ENCODE measurements around the gene POMGNT1.
A peak's percentile ranks its signal among the peaks of the same experiment; 100 is the strongest.

Gene POMGNT1

GRCh38 chr1:46247436-46248121 lies 49.3 kb upstream of the POMGNT1 start, which contains the start of gene RAD54L (continued):
- TF ChIP-seq ZBTB6 (tag by site-specific recombination; IDR thresholded peaks at IDR 0.05): peak; percentile 46
- TF ChIP-seq PRDM1 (tag by site-specific recombination; IDR thresholded peaks at IDR 0.05): peak; percentile 88
- TF ChIP-seq ZBTB17 (tag by site-specific recombination; IDR thresholded peaks at IDR 0.05): peak; percentile 99
- no peak for TF ChIP-seq ZNF174 (tag by site-specific recombination; IDR thresholded peaks at IDR 0.05)
- TF ChIP-seq ZNF394 (tag by site-specific recombination; IDR thresholded peaks at IDR 0.05; ENCODE audit: borderline replicate concordance): 0 out of 2 replicates have a peak, but pooled peaks have one; percentile 38
- no peak for TF ChIP-seq ZNF354C (tag by site-specific recombination; IDR thresholded peaks at IDR 0.05; ENCODE audit: borderline replicate concordance, low read depth)
- peak; percentile 60; the same call in 1 of the 2 replicates for TF ChIP-seq ZNF580 (tag by site-specific recombination; IDR thresholded peaks at IDR 0.05)
- TF ChIP-seq ZNF513 (tag by site-specific recombination; IDR thresholded peaks at IDR 0.05): no peak
- no peak for TF ChIP-seq ZNF677 (tag by site-specific recombination; IDR thresholded peaks at IDR 0.05)
- peak; percentile 95 for TF ChIP-seq SP2 (tag by site-specific recombination; IDR thresholded peaks at IDR 0.05)
- peak; percentile 61 for TF ChIP-seq ZFHX2 (tag by site-specific recombination; conservative IDR thresholded peaks at IDR 0.05)
- peak; percentile 92 for TF ChIP-seq ZNF341 (tag by site-specific recombination; IDR thresholded peaks at IDR 0.05; ENCODE audit: low read depth)
- TF ChIP-seq GLIS2 (tag by site-specific recombination; IDR thresholded peaks at IDR 0.05): peak; percentile 84
- TF ChIP-seq ZNF501 (tag by site-specific recombination; IDR thresholded peaks at IDR 0.05): peak; percentile 10; the same call in 1 of the 2 replicates

GRCh38 chr1:46246548-46247435 lies 48.6 kb upstream of the POMGNT1 start:
- ChIA-PET CTCF (interaction anchor here (0.5 to 2.9 kb wide), 7 partner anchors 11 to 1454 kb away, joined by 3 to 23 read pairs (median 3); no protein-coding TSS in a partner anchor), POLR2A (interaction anchor here (0.6 to 1.9 kb wide), 36 partner anchors 9 to 1428 kb away, joined by 3 to 16 read pairs (median 4); partner anchors contain the start of genes GPBP1L1, LRRC41, LURAP1 and MUTYH)
- Histone ChIP-seq H3K9me3 (ENCODE audit: control insufficient read depth, insufficient read depth, low read depth, low read length) (no peaks in the 10 kb centered on the region), H3K4me1 (ENCODE audit: control insufficient read depth, insufficient read depth, low read length) (peaks cover 4% of the 10 kb centered on the region; the same call in 1 of the 2 replicates), H3K36me3 (ENCODE audit: control insufficient read depth in 2 of 2, insufficient read depth in 1 of 2, low read length in 2 of 2) (peaks cover 19 to 34% of the 10 kb centered on the region in 2 experiments), H3K4me3 (ENCODE audit: low read depth, low read length) (peak overlapping the region; percentile 68), H3K27ac (ENCODE audit: extremely low read depth, low read depth, low read length) (peak overlapping the region; percentile 40; the same call in 1 of the 2 replicates)
- no peak for TF ChIP-seq ZNF2 (tag by site-specific recombination; IDR thresholded peaks at IDR 0.05)
- peak; percentile 71; the same call in 1 of the 2 replicates for TF ChIP-seq ZSCAN23 (tag by site-specific recombination; IDR thresholded peaks at IDR 0.05)
- peak; percentile 96 for TF ChIP-seq PRDM10 (tag by site-specific recombination; IDR thresholded peaks at IDR 0.05)
- no peak for TF ChIP-seq ZNF654 (tag by site-specific recombination; IDR thresholded peaks at IDR 0.05; ENCODE audit: low read depth)
- no peak for TF ChIP-seq ZNF16 (tag by site-specific recombination; IDR thresholded peaks at IDR 0.05; ENCODE audit: low read depth)
- 0 out of 2 replicates have a peak, but pooled peaks have one; percentile 6 for TF ChIP-seq OSR2 (tag by site-specific recombination; IDR thresholded peaks at IDR 0.05)
- peak; percentile 30 for TF ChIP-seq SP3 (tag by site-specific recombination; IDR thresholded peaks at IDR 0.05)
- peak; percentile 97 for TF ChIP-seq ZNF600 (tag by site-specific recombination; IDR thresholded peaks at IDR 0.05)
- TF ChIP-seq ZFP69B (tag by site-specific recombination; IDR thresholded peaks at IDR 0.05): peak; percentile 83
- TF ChIP-seq ZNF558 (tag by site-specific recombination; IDR thresholded peaks at IDR 0.05): 0 out of 2 replicates have a peak, but pooled peaks have one; percentile 39
- 0 out of 2 replicates have a peak, but pooled peaks have one; percentile 30 for TF ChIP-seq ZNF366 (tag by site-specific recombination; conservative IDR thresholded peaks at IDR 0.05)
- TF ChIP-seq ZNF701 (tag by site-specific recombination; IDR thresholded peaks at IDR 0.05): no peak
